Fibroblast of the aortic adventitia (primary cell): ENCODE data around the gene TRAFD1. TPM values are rescaled to one million over a fixed set of nuclear protein-coding genes. Genes with fewer than 3 reads are reported as not detected.

Experiments
- DNase-seq: peaks from one replicate; pipeline ENCODE4 v3.0.0-alpha.2; 2010; ENCODE audit warnings: low read depth
- H3K4me3 ChIP-seq: 2 replicates; pipeline ENCODE4 v1.5.1; 2011; ENCODE audit warnings: low read depth, mild to moderate bottlenecking, control low read depth, low read length, moderate library complexity
- total RNA-seq: library from RNA; depleted of rRNA; stranded (reverse); fragments of >200 nt; gene quantifications from 2 replicates; pipeline ENCODE4 v1.2.3, GENCODE V29; 2012; ENCODE audit warnings: low replicate concordance
- TF ChIP-seq, protein P1 (sequence below): IDR thresholded peaks from 2 replicates; pipeline ENCODE4 v1.5.1; 2011; ENCODE audit warnings: mild to moderate bottlenecking, low read length, control low read depth, inconsistent platforms; ENCODE audit not compliant: insufficient read depth

Gene TRAFD1
- total RNA-seq, 1 donor: 36.5 TPM

DNA sequence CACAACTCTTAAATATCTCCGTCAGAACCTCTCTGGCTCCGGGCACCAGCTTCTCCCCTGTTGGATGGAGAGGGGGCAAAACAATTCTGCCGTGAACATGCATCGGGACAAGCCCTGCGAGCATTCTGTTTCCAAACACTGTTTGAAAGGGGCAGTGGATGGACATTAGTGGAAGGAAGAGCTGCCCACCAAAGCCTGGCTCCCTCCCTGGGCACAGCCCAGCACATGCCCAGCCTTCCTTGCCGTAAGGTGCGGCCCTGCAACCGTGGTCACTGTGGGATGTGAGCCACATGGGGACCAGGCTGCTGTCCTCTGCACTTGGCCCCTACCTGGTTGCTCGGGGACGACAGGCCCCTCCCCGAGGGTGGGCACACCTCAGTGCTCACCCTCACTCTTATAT, 54.0 kb downstream of the TRAFD1 start:
- TF ChIP-seq, protein P1, sequence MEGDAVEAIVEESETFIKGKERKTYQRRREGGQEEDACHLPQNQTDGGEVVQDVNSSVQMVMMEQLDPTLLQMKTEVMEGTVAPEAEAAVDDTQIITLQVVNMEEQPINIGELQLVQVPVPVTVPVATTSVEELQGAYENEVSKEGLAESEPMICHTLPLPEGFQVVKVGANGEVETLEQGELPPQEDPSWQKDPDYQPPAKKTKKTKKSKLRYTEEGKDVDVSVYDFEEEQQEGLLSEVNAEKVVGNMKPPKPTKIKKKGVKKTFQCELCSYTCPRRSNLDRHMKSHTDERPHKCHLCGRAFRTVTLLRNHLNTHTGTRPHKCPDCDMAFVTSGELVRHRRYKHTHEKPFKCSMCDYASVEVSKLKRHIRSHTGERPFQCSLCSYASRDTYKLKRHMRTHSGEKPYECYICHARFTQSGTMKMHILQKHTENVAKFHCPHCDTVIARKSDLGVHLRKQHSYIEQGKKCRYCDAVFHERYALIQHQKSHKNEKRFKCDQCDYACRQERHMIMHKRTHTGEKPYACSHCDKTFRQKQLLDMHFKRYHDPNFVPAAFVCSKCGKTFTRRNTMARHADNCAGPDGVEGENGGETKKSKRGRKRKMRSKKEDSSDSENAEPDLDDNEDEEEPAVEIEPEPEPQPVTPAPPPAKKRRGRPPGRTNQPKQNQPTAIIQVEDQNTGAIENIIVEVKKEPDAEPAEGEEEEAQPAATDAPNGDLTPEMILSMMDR: no peak
- no peak for DNase-seq
- no peak overlapping the region for H3K4me3 ChIP-seq

DNA sequence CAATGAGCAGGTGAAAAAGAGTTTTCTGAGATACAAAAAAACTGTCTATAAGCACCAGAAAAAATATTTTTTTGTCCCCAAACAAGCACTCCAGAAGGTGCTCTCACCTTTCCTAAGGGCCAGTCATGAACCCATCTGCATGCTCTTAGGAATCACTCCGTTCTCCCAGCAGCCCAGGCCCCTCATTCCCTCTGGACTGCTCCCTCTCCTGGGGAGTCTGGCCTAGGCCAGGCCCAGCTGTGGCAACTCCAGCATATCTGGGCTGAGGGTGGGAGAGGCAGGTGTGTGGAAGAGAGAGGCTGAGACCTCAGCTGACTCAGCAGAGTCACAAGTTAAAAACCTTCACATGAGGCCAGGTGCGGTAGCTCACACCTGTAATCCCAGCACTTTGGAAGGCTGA, 54.6 kb downstream of the TRAFD1 start:
- TF ChIP-seq, protein P1: no peak
- H3K4me3 ChIP-seq: no peak overlapping the region
- DNase-seq: no peak

DNA sequence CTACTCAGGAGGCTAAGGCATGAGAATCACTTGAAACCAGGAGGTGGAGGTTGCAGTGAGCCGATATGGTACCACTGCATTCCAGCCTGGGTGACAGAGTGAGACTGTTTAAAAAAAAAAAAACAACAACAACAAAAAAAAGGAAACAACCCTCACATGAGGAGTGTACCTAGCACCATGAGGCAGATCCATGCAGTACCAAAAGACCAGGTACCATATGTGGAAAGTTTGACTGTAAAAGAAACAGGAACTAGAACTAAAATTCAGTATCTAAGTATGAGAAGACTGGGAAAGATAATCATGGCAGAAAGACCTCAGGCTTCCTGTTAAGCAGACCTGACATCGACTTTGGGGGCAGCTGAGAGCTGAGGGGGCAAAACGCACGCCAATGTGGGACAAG, 55.1 kb downstream of the TRAFD1 start:
- H3K4me3 ChIP-seq: no peak overlapping the region
- no peak for DNase-seq
- TF ChIP-seq, protein P1: no peak

DNA sequence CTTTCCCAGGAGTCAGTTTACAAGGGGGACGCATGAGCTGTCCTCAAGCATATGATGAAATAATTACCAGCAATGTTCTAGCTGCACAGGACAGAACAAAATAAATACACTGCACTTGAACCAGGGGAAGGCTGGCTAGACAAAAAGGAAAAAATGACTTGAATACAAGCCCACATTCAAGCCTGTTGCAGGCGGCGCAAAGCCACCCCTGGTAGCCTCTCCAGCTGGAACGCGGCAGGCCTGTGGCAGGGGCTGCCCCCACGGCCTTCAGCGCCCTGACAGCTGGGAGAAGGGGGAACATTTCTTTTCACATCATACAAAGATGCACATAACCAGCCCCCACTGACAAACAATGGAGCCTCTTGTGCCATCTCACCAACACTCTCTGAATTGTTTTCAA, 57.1 kb downstream of the TRAFD1 start:
- TF ChIP-seq, protein P1: no peak
- DNase-seq: no peak

DNA sequence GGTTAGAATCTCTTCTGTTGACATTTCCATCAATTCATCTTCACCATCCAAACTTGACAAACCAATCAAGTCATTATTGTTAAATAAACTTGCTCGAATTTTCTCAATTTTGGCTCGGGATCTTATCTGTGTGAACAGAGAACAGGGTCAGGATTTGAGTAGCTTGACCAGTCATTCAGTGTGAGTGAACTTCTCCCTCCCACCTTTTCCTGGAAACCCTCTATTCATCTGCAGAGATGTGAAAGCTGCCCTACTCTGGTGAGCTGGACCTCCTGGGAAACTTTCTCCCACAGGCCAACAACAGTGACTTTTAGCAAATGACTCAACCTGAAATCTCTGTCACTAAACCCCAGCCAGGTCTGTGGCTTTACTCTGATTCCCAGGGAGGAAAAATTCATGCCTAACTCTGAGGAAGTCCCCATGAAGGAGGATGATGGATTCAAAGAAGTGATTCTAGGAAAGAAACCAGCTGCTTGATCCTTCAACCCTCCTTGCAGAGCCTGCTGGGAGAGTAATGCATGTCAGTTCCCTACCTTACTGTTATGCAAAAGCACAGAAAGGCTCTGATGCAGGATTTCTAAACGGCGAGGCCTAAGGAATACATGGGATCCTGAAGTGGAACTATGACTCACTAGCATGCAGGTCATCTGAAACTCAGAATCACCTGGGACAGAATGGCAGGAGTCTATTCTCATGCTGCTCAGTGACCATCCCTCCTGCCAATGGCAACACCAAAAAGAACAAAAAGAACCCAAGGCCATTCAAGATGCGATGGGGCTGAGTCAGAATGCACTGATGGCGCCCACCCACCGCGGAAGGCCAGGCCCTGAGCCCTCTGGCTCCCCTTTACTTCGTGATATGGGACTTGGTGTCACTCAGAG, 58.0 kb downstream of the TRAFD1 start:
- TF ChIP-seq, protein P1: no peak
- no peak overlapping the region for H3K4me3 ChIP-seq
- peak; percentile 48 for DNase-seq

More for the DNA sequence above, 57.1 kb downstream of the TRAFD1 start:
- H3K4me3 ChIP-seq: no peak overlapping the region

DNA sequence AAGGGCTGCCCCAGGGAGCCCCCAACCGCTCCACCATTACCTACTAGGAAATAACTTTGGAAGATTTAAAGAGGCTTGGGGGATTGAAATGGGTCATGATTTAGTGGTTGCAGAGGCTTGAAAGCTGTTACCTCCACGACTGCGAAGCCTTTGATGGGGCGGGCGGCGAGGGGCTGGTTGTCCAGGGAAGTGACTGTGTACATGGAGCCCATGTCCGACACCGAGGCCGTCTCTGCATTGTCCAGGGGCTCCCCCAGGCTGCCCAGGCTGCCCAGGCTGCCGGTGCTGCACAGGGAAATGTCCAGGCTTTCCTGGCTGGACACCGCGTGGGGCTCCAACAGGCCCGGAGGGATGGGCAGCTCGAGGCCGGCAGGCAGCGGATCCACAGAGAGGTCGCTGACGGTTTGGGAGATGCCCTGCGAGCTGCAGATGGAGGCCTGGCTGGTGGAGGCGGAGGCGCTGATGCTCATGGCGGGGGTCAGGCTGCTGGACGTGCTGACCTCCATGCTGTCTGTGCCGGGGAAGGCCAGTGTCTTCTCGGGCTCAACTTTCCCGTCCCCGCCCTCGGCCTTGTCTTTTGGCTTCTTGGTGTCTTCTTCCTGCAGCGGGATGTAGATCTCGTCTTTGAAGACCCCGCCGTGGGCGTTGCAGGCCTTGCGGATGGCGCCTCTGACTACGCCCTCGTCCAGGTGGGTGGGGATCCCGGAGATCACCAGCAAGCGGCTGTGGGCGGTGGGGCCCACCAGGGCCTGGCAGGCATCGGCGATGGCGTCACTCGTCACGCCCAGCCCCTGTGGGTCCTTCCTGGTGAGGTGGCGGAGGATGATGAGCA, 58.9 kb downstream of the TRAFD1 start:
- TF ChIP-seq, protein P1: no peak
- no peak overlapping the region for H3K4me3 ChIP-seq
- no peak for DNase-seq
